Stomach smooth muscle (tissue), 2 donors: ENCODE results near the gene SLC44A1.

Source experiments
- H3K27ac ChIP-seq: one replicate; pipeline ENCODE4 v1.7.0; 2013; ENCODE audit warnings: mild to moderate bottlenecking, low read length, inconsistent platforms
- H3K27me3 ChIP-seq, 2 donors: one replicate each; pipeline ENCODE4 v1.7.0; 2013; ENCODE audit warnings: low read length in 2 of 2; ENCODE audit not compliant: insufficient read depth in 2 of 2, control insufficient read depth in 1 of 2
- H3K36me3 ChIP-seq, 2 donors: one replicate each; pipeline ENCODE4 v1.7.0; 2013; ENCODE audit warnings: low read length in 2 of 2; ENCODE audit not compliant: control insufficient read depth in 2 of 2, insufficient read depth in 2 of 2
- H3K4me1 ChIP-seq: one replicate; pipeline ENCODE4 v1.7.0; 2013; ENCODE audit warnings: low read length; ENCODE audit not compliant: control insufficient read depth, insufficient read depth
- H3K4me3 ChIP-seq, 2 donors: one replicate each; pipeline ENCODE4 v1.7.0; 2013; ENCODE audit warnings: low read length in 2 of 2
- H3K9ac ChIP-seq, 2 donors: one replicate each; pipeline ENCODE4 v1.7.0; 2013; ENCODE audit warnings: low read length in 2 of 2, mild to moderate bottlenecking in 1 of 2
- H3K9me3 ChIP-seq, 2 donors: one replicate each; pipeline ENCODE4 v1.7.0; 2013; ENCODE audit warnings: low read length in 2 of 2; ENCODE audit not compliant: control insufficient read depth in 2 of 2
- donor health status: healthy.
- donor health status: Pancreatic carcinoma.

Gene SLC44A1

DNA sequence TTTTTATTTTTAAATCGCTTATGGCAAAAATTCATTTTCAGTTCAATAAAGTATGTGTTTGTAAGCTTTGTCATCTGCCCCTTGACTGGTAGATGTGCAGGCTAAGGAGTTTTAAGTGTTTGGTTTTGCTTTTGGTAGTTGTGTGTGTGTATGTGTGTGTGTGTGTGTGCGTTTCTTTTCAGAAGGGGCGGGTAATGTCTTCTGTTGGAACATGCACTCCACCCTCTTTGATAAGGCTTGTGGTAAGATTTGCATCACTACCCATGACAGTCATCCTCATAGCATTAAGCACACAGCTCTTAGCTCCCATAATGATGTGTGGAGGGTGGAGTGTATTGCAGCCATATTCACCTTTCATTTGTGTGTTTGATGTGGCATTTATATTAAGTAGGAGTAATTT, 111.3 kb downstream of the SLC44A1 start:
- H3K9me3 ChIP-seq = no peaks in the 10 kb centered on the region
- H3K9ac ChIP-seq = no peak overlapping the region
- no peaks in the 10 kb centered on the region for H3K4me1 ChIP-seq
- H3K27ac ChIP-seq = no peak overlapping the region
- no peaks in the 10 kb centered on the region for H3K27me3 ChIP-seq
- H3K4me3 ChIP-seq = no peak overlapping the region
- no peaks in the 10 kb centered on the region for H3K36me3 ChIP-seq

GRCh38 chr9:105357937-105358336, 113.5 kb downstream of the SLC44A1 start:
- no peak overlapping the region for H3K4me3 ChIP-seq
- H3K36me3 ChIP-seq = peaks cover 0 to 14% of the 10 kb centered on the region in 2 donors
- no peaks in the 10 kb centered on the region for H3K4me1 ChIP-seq
- no peaks in the 10 kb centered on the region for H3K27me3 ChIP-seq
- H3K9me3 ChIP-seq = no peaks in the 10 kb centered on the region
- no peak overlapping the region for H3K27ac ChIP-seq
- no peak overlapping the region for H3K9ac ChIP-seq

DNA sequence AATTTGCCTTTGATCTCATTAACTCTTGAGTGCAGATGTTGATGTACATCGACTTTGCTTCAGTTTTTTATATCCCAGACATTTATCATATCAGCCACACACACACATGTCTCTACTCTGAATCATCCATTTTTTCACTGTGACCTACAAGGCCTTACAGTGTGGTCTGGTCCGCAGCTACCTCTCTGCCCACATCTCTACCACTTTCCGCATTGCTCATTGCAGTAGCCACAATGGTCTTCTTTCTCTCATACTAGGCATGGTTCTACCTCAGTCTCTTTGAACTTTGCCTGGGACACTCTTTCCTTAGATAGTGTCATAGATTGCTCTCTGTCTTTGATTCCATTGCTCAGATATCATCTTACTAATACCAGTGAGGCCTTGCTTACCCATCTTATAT, 115.4 kb downstream of the SLC44A1 start:
- peaks cover 0 to 19% of the 10 kb centered on the region in 2 donors for H3K36me3 ChIP-seq
- H3K9ac ChIP-seq = no peak overlapping the region
- H3K27ac ChIP-seq = no peak overlapping the region

GRCh38 chr9:105360344-105360743, 115.9 kb downstream of the SLC44A1 start:
- Histone ChIP-seq H3K4me1 (no peaks in the 10 kb centered on the region), H3K9me3 (no peaks in the 10 kb centered on the region), H3K36me3 (peaks cover under 1 to 19% of the 10 kb centered on the region in 2 donors), H3K9ac (no peak overlapping the region), H3K4me3 (no peak overlapping the region), H3K27ac (no peak overlapping the region), H3K27me3 (no peaks in the 10 kb centered on the region)

More for the DNA sequence above, 115.4 kb downstream of the SLC44A1 start:
- Histone ChIP-seq H3K9me3 (no peaks in the 10 kb centered on the region), H3K4me1 (no peaks in the 10 kb centered on the region), H3K27me3 (no peaks in the 10 kb centered on the region), H3K4me3 (no peak overlapping the region)

- H3K36me3 ChIP-seq = peaks cover 3 to 19% of the 10 kb centered on the region in 2 donors
- no peaks in the 10 kb centered on the region for H3K4me1 ChIP-seq
- no peak overlapping the region for H3K4me3 ChIP-seq
- no peak overlapping the region for H3K9ac ChIP-seq
- no peaks in the 10 kb centered on the region for H3K27me3 ChIP-seq
- H3K9me3 ChIP-seq = no peaks in the 10 kb centered on the region
- H3K27ac ChIP-seq = no peak overlapping the region
These were observed 117.4 kb downstream of the SLC44A1 start for GRCh38 chr9:105361873-105362272.

- H3K36me3 ChIP-seq = peaks cover 3 to 19% of the 10 kb centered on the region in 2 donors
- no peak overlapping the region for H3K9ac ChIP-seq
- no peaks in the 10 kb centered on the region for H3K4me1 ChIP-seq
- H3K27me3 ChIP-seq = no peaks in the 10 kb centered on the region
- no peak overlapping the region for H3K27ac ChIP-seq
- H3K9me3 ChIP-seq = no peaks in the 10 kb centered on the region
- H3K4me3 ChIP-seq = no peak overlapping the region
These were observed 118.0 kb downstream of the SLC44A1 start for GRCh38 chr9:105362470-105362869.

- Histone ChIP-seq H3K27ac (no peak overlapping the region), H3K4me1 (no peaks in the 10 kb centered on the region), H3K27me3 (no peaks in the 10 kb centered on the region), H3K4me3 (no peak overlapping the region), H3K9me3 (no peaks in the 10 kb centered on the region), H3K36me3 (peaks cover 3 to 19% of the 10 kb centered on the region in 2 donors), H3K9ac (no peak overlapping the region)
These were observed 119.4 kb downstream of the SLC44A1 start for GRCh38 chr9:105363837-105364236.

GRCh38 chr9:105369911-105370310, 125.5 kb downstream of the SLC44A1 start:
- Histone ChIP-seq H3K9ac (no peak overlapping the region), H3K9me3 (no peaks in the 10 kb centered on the region), H3K4me1 (no peaks in the 10 kb centered on the region), H3K4me3 (no peak overlapping the region), H3K36me3 (peaks cover 2 to 5% of the 10 kb centered on the region in 2 donors), H3K27ac (no peak overlapping the region), H3K27me3 (no peaks in the 10 kb centered on the region)

GRCh38 chr9:105373723-105374122, 129.3 kb downstream of the SLC44A1 start:
- Histone ChIP-seq H3K36me3 (peaks cover 2 to 7% of the 10 kb centered on the region in 2 donors), H3K27me3 (no peaks in the 10 kb centered on the region), H3K4me3 (no peak overlapping the region), H3K27ac (no peak overlapping the region), H3K4me1 (no peaks in the 10 kb centered on the region), H3K9ac (no peak overlapping the region), H3K9me3 (no peaks in the 10 kb centered on the region)

- H3K9me3 ChIP-seq = no peaks in the 10 kb centered on the region
- H3K27ac ChIP-seq = no peak overlapping the region
- no peaks in the 10 kb centered on the region for H3K27me3 ChIP-seq
- no peaks in the 10 kb centered on the region for H3K4me1 ChIP-seq
- H3K9ac ChIP-seq = no peak overlapping the region
- H3K36me3 ChIP-seq = peaks cover 2 to 7% of the 10 kb centered on the region in 2 donors
- no peak overlapping the region for H3K4me3 ChIP-seq
These were observed 130.9 kb downstream of the SLC44A1 start for GRCh38 chr9:105375323-105375722.

DNA sequence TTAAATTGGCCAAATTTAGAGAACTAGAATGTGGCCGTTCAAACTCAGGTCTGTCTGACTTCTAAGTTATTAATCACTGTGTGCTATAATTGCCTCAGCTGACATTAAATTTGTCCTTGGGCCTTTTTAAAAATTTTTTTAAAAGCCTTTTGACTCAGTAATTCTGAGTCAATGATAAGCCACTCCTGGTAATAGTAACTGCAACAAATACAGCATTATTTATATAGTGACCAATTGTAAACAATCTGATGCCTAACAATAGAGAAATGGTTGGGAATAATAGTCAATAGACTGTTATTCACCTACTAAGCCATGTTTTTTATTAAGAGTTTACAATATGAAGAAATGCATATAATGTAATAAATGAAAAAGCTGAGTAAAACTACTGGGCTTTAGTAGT, 132.4 kb downstream of the SLC44A1 start:
- H3K27ac ChIP-seq = no peak overlapping the region
- peaks cover 2 to 7% of the 10 kb centered on the region in 2 donors for H3K36me3 ChIP-seq
- no peaks in the 10 kb centered on the region for H3K9me3 ChIP-seq
- no peaks in the 10 kb centered on the region for H3K4me1 ChIP-seq
- H3K27me3 ChIP-seq = no peaks in the 10 kb centered on the region
- H3K4me3 ChIP-seq = no peak overlapping the region
- no peak overlapping the region for H3K9ac ChIP-seq
